Right lobe of liver (tissue), 4 donors: ENCODE data around the gene ZNF763.

Experiments
- CTCF ChIP-seq, 4 donors: fragments of 200-600 bp in 3 of 4; fragments of 450-650 bp in 1 of 4; IDR thresholded peaks; one replicate each; pipeline versions ENCODE4 v1.5.1 to v1.8.0; 2016 to 2022; ENCODE audit warnings: antibody characterized with exemption in 4 of 4, mild to moderate bottlenecking in 2 of 4
- POLR2A ChIP-seq: fragments of 450-650 bp; IDR thresholded peaks from one replicate; pipeline ENCODE4 v1.6.1; 2017; ENCODE audit warnings: antibody characterized with exemption, mild to moderate bottlenecking
- donor health status: DM: no; HTN: no; CAD: no.
- donor health status: DM: no; HTN: no; CAD: no.
- donor health status: DM: no; HTN: yes; CAD: no.

GRCh38 chr19:11924886-11925650 is 39.8 kb upstream of the ZNF763 start, which contains the start of gene ZNF700:
- TF ChIP-seq CTCF (IDR thresholded peaks at IDR 0.05), result no peak
- peak; percentile 90 for TF ChIP-seq POLR2A
